ENCODE data around the gene CCDC146.

GRCh38 chr7:77337456-77337990 is 215.1 kb downstream of the CCDC146 start:
- no peak for TF ChIP-seq CTCF (IDR thresholded peaks at IDR 0.05)
- TF ChIP-seq EP300 (IDR thresholded peaks at IDR 0.05; ENCODE audit: borderline replicate concordance in 1 of 2, low read depth in 1 of 2, low read length in 1 of 2), result no peak
- TF ChIP-seq SMC3 (IDR thresholded peaks at IDR 0.05; ENCODE audit: low read depth, low read length), result no peak
- TF ChIP-seq RAD21 (IDR thresholded peaks at IDR 0.05; ENCODE audit: low read length), result no peak
- TF ChIP-seq USF2 (IDR thresholded peaks at IDR 0.05; ENCODE audit: borderline replicate concordance, low read depth, low read length), result no peak
- TF ChIP-seq REST (IDR thresholded peaks at IDR 0.05; ENCODE audit: low read depth, low read length), result no peak
